GM10847 (cell line): ENCODE results near the gene TBL1Y.

ENCODE experiments used
- POLR2A ChIP-seq: IDR thresholded peaks from 2 replicates; pipeline ENCODE4 v1.6.1; 2011; ENCODE audit not compliant: insufficient read length; ENCODE audit errors: extremely low read depth

The TBL1Y gene

GRCh38 chrY:7125136-7126056, 214.9 kb downstream of the TBL1Y start:
- no peak for TF ChIP-seq POLR2A

- no peak for TF ChIP-seq POLR2A
These were observed 217.7 kb downstream of the TBL1Y start for GRCh38 chrY:7128211-7128610.
